CD4-positive, alpha-beta T cell (primary cell): Measurements from ENCODE around the gene VWA8. TPM values are rescaled to one million over a fixed set of nuclear protein-coding genes. Genes with fewer than 3 reads are reported as not detected.
"Not testable (repeated sequence)": the region's sequence is repeated elsewhere in the genome, so short reads cannot be mapped to it uniquely, and the experiment has no call there.

Source experiments
- ATAC-seq: fragments of 200-7000 bp; cut with Tn5 transposase; one replicate; pipeline ENCODE4 v1.10.0; 2022; ENCODE audit warnings: mild to moderate bottlenecking; ENCODE audit not compliant: poor library complexity
- CTCF ChIA-PET: fragments of 350-600 bp; sonication (Branson Sonifier 250); formaldehyde crosslinking; loops from one replicate; lab custom pipeline; 2021; ENCODE audit warnings: antibody characterized with exemption, inconsistent platforms; lab: Charles Lee
- POLR2A ChIA-PET: fragments of 350-600 bp; sonication (Branson Sonifier 250); formaldehyde crosslinking; loops from one replicate; lab custom pipeline; 2021; ENCODE audit warnings: antibody characterized with exemption, inconsistent platforms; lab: Charles Lee
- DNase-seq, 14 experiments: peaks; one replicate each; pipeline ENCODE4 v3.0.0-alpha.2; 2013 to 2020; ENCODE audit warnings: mixed read lengths in 2 of 14
- H3K27ac ChIP-seq, 2 donors: one replicate each; pipeline versions ENCODE4 v1.5.1 to v1.7.0; 2013; ENCODE audit warnings: low read length in 2 of 2, low read depth in 1 of 2, mild to moderate bottlenecking in 1 of 2
- H3K27me3 ChIP-seq, 2 experiments: 1 replicate in 1 of 2; 2 replicates in 1 of 2; pipeline versions ENCODE4 v1.6.1 to v1.7.0; 2013; ENCODE audit warnings: low read length in 2 of 2, control low read depth in 1 of 2, mild to moderate bottlenecking in 1 of 2, moderate library complexity in 1 of 2; ENCODE audit not compliant: insufficient read depth in 2 of 2, control insufficient read depth in 1 of 2
- H3K36me3 ChIP-seq: one replicate; pipeline ENCODE4 v1.6.1; 2013; ENCODE audit warnings: low read length, control low read depth; ENCODE audit not compliant: insufficient read depth
- H3K4me1 ChIP-seq: one replicate; pipeline ENCODE4 v1.6.1; 2013; ENCODE audit warnings: low read length, control low read depth; ENCODE audit not compliant: insufficient read depth
- H3K4me3 ChIP-seq: one replicate; pipeline ENCODE4 v1.5.1; 2013; ENCODE audit warnings: mild to moderate bottlenecking, low read length, moderate library complexity
- H3K9me3 ChIP-seq, 2 experiments: 1 replicate in 1 of 2; 2 replicates in 1 of 2; pipeline versions ENCODE4 v1.6.1 to v1.7.0; 2013; ENCODE audit warnings: low read length in 2 of 2, mild to moderate bottlenecking in 2 of 2, control low read depth in 1 of 2, moderate library complexity in 1 of 2; ENCODE audit not compliant: control insufficient read depth in 1 of 2, insufficient read depth in 1 of 2
- H3K27ac Mint-ChIP-seq: one replicate; pipeline ENCODE4 v1.8.0; 2020; ENCODE audit warnings: mixed read lengths
- H3K27me3 Mint-ChIP-seq: one replicate; pipeline ENCODE4 v1.8.0; 2021; ENCODE audit warnings: mixed read lengths
- H3K36me3 Mint-ChIP-seq: one replicate; pipeline ENCODE4 v1.8.0; 2021; ENCODE audit warnings: low read depth, mixed read lengths
- H3K4me1 Mint-ChIP-seq: one replicate; pipeline ENCODE4 v1.8.0; 2021; ENCODE audit warnings: low read depth, mixed read lengths
- H3K4me3 Mint-ChIP-seq: one replicate; pipeline ENCODE4 v1.8.0; 2020; ENCODE audit warnings: mild to moderate bottlenecking, mixed read lengths
- H3K9me3 Mint-ChIP-seq: one replicate; pipeline ENCODE4 v1.8.0; 2020; ENCODE audit warnings: mixed read lengths
- intact Hi-C, 2 experiments: fragments of 100-400 bp; cut with DNase I in 1 of 2; cut with micrococcal nuclease in 1 of 2; formaldehyde crosslinking; loops; one replicate each; pipeline versions ENCODE4 v1.15.1 to v1.9.0; 2023 to 2025; cut with DNase I, micrococcal nuclease
- total RNA-seq, 174 experiments: library from RNA in 2 of 174; stranded (reverse) in 2 of 174; gene quantifications; one replicate each; pipeline ENCODE4 v1.2.3 and lab custom pipeline; 2021 to 2026
- TF ChIP-seq, protein P1 (sequence below): fragments of 200-600 bp; IDR thresholded peaks from one replicate; pipeline ENCODE4 v1.8.0; 2022; ENCODE audit warnings: antibody characterized with exemption, mild to moderate bottlenecking

Gene VWA8
- total RNA-seq, 2 experiments from 2014 or later = 18.7 to 19.0 TPM

DNA sequence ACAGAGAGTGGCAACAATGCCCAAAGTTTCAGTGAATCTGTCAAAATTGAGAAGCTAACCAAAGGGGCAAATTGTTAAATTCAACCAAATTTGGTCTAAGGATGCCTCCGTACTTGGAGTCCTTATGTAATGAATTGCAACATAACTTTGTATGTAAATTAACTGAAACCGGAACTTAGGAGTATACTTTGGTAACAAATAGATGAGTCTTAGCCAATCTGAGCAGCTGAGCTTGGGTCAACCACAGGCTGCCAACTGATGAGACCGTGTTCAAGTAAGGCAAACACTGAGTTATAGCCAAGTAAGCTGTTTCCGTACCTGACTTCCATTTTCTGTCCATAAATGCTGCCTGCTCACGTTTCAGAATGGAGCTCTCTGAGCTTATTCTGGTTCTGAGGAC, 5.3 kb downstream of the VWA8 start:
- H3K27ac ChIP-seq = no peak overlapping the region
- no peak overlapping the region for H3K4me3 ChIP-seq
- peaks cover 14% of the 10 kb centered on the region for H3K4me1 ChIP-seq
- Mint-ChIP-seq H3K4me1 (peaks cover 74% of the 10 kb centered on the region), H3K9me3 (no peaks in the 10 kb centered on the region), H3K27me3 (no peaks in the 10 kb centered on the region), H3K36me3 (peaks cover 4% of the 10 kb centered on the region), H3K27ac (no peak overlapping the region), H3K4me3 (no peak overlapping the region)
- no peaks in the 10 kb centered on the region for H3K27me3 ChIP-seq
- ATAC-seq = no peak
- peak in 1 of 14 experiments; percentile 21 for DNase-seq
- TF ChIP-seq, protein P1, sequence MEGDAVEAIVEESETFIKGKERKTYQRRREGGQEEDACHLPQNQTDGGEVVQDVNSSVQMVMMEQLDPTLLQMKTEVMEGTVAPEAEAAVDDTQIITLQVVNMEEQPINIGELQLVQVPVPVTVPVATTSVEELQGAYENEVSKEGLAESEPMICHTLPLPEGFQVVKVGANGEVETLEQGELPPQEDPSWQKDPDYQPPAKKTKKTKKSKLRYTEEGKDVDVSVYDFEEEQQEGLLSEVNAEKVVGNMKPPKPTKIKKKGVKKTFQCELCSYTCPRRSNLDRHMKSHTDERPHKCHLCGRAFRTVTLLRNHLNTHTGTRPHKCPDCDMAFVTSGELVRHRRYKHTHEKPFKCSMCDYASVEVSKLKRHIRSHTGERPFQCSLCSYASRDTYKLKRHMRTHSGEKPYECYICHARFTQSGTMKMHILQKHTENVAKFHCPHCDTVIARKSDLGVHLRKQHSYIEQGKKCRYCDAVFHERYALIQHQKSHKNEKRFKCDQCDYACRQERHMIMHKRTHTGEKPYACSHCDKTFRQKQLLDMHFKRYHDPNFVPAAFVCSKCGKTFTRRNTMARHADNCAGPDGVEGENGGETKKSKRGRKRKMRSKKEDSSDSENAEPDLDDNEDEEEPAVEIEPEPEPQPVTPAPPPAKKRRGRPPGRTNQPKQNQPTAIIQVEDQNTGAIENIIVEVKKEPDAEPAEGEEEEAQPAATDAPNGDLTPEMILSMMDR = no peak
- ChIA-PET CTCF (interaction anchor here (1.0 kb wide), 1 partner anchor 8 kb away, joined by 3 read pairs; no protein-coding TSS in a partner anchor), POLR2A (no interaction called here)
- H3K36me3 ChIP-seq = no peaks in the 10 kb centered on the region
- no peaks in the 10 kb centered on the region for H3K9me3 ChIP-seq
- intact Hi-C loops = no loop called here

GRCh38 chr13:41954226-41954625, 6.7 kb downstream of the VWA8 start:
- TF ChIP-seq, protein P1 = no peak
- intact Hi-C loops = no loop called here
- no peaks in the 10 kb centered on the region for H3K27me3 ChIP-seq
- H3K4me1 Mint-ChIP-seq = peaks cover 62% of the 10 kb centered on the region
- peaks cover 14% of the 10 kb centered on the region for H3K36me3 Mint-ChIP-seq
- ChIA-PET POLR2A (no interaction called here), CTCF (no interaction called here)
- H3K27ac Mint-ChIP-seq = no peak overlapping the region
- peaks cover 3% of the 10 kb centered on the region for H3K4me1 ChIP-seq
- H3K9me3 Mint-ChIP-seq = no peaks in the 10 kb centered on the region
- H3K4me3 ChIP-seq = no peak overlapping the region
- ATAC-seq (no peak), DNase-seq (no peak)
- H3K4me3 Mint-ChIP-seq = no peak overlapping the region
- H3K36me3 ChIP-seq = no peaks in the 10 kb centered on the region
- H3K27me3 Mint-ChIP-seq = no peaks in the 10 kb centered on the region
- H3K27ac ChIP-seq = no peak overlapping the region
- no peaks in the 10 kb centered on the region for H3K9me3 ChIP-seq

DNA sequence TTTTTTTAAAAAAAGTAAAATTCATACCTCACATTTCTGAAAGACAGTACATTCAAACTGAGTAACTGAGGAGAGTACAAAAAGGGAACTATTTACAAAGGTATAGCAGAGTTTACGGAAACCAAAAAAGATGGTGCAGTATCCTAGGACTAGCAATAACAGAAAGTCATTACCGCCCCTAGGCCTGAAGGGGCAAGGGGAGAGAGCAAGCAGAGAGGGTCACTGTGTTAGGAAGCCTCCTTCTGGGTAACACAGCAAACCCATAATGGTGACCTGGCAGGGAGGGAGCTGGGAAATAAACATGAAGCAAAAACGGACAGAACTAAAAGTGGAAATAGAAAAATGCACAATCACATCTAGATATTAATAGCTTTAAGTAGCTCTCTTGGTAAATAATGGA, 8.2 kb downstream of the VWA8 start:
- H3K27ac Mint-ChIP-seq = peak overlapping the region; percentile 10
- ChIA-PET CTCF (no interaction called here), POLR2A (no interaction called here)

DNA sequence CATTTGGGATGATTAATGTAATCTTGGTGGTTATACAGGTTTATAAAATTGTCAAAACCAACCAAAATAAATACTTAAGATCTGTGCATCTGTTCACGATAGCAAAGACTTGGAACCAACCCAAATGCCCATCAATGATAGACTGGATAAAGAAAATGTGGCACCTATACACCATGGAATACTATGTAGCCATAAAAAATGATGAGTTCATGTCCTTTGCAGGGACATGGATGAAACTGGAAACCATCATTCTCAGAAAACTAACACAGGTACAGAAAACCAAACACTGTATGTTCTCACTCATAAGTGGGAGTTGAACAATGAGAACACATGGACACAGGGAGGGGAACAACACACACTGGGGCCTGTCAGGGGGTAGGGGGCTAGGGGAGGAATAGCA, 11.8 kb downstream of the VWA8 start:
- H3K27ac ChIP-seq, H3K27me3 ChIP-seq, intact Hi-C loops, DNase-seq, H3K27ac Mint-ChIP-seq, H3K4me3 ChIP-seq, CTCF ChIA-PET, H3K4me3 Mint-ChIP-seq, ATAC-seq, H3K4me1 ChIP-seq, H3K27me3 Mint-ChIP-seq: not testable (repeated sequence)
- peaks cover 31% of the 10 kb centered on the region for H3K4me1 Mint-ChIP-seq
- H3K9me3 Mint-ChIP-seq = peaks cover 13% of the 10 kb centered on the region
- H3K36me3 Mint-ChIP-seq = peaks cover 61% of the 10 kb centered on the region
- peaks cover 16% of the 10 kb centered on the region for H3K36me3 ChIP-seq
- POLR2A ChIA-PET = interaction anchor here (1.5 kb wide), 1 partner anchor 12 kb away, joined by 9 read pairs; the partner anchor contains the start of gene VWA8
- peaks cover 5 to 18% of the 10 kb centered on the region in 2 experiments for H3K9me3 ChIP-seq

More for the DNA sequence above, 8.2 kb downstream of the VWA8 start:
- Mint-ChIP-seq H3K27me3 (no peaks in the 10 kb centered on the region), H3K4me1 (peaks cover 47% of the 10 kb centered on the region), H3K9me3 (no peaks in the 10 kb centered on the region), H3K36me3 (peaks cover 28% of the 10 kb centered on the region), H3K4me3 (no peak overlapping the region)
- TF ChIP-seq, protein P1 = no peak
- intact Hi-C loops = no loop called here
- DNase-seq (no peak), ATAC-seq (no peak)
- Histone ChIP-seq H3K4me1 (peaks cover 3% of the 10 kb centered on the region), H3K27me3 (no peaks in the 10 kb centered on the region), H3K4me3 (no peak overlapping the region), H3K36me3 (peaks cover 3% of the 10 kb centered on the region), H3K27ac (no peak overlapping the region), H3K9me3 (peaks cover 0 to 1% of the 10 kb centered on the region in 2 experiments)
